Hepatocyte (in vitro differentiated cells): ENCODE results near the gene PRMT9.

Source experiments
- EZH2 ChIP-seq: fragments of 200-600 bp; sonication (generic); IDR thresholded peaks from 2 replicates; pipeline ENCODE4 v1.6.1; 2016; ENCODE audit warnings: antibody characterized with exemption, mild to moderate bottlenecking, borderline replicate concordance
- EZH2phosphoT487 ChIP-seq: fragments of 200-600 bp; sonication (generic); IDR thresholded peaks from one replicate; pipeline ENCODE4 v1.6.1; 2018; ENCODE audit warnings: antibody characterized with exemption, mild to moderate bottlenecking, low read depth, moderate library complexity; ENCODE audit not compliant: unreplicated experiment, severe bottlenecking
- TF ChIP-seq, protein P1 (sequence below): fragments of 200-600 bp; sonication (generic); IDR thresholded peaks from 2 replicates; pipeline ENCODE4 v1.5.1; 2016; ENCODE audit warnings: antibody characterized with exemption, mild to moderate bottlenecking; ENCODE audit not compliant: poor library complexity

DNA sequence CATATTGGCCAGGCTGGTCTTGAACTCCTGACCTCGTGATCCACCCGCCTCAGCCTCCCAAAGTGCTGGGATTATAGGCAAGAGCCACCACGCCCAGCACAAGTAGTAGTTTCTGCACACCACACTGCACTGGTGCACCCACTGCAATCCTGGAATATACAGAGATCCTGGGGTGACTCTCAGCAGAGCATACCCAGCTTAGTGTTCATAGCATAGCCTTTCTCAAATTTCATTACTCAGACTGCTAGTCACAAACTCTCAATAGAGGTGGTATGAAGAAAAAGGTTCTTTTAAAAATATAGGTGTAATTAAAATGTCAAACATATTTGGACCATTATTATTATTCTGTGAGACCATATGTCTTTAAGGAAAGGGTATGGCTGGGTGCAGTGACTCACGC is 41.7 kb upstream of the PRMT9 start:
- TF ChIP-seq EZH2 (no peak), EZH2phosphoT487 (no peak)
- TF ChIP-seq, protein P1, sequence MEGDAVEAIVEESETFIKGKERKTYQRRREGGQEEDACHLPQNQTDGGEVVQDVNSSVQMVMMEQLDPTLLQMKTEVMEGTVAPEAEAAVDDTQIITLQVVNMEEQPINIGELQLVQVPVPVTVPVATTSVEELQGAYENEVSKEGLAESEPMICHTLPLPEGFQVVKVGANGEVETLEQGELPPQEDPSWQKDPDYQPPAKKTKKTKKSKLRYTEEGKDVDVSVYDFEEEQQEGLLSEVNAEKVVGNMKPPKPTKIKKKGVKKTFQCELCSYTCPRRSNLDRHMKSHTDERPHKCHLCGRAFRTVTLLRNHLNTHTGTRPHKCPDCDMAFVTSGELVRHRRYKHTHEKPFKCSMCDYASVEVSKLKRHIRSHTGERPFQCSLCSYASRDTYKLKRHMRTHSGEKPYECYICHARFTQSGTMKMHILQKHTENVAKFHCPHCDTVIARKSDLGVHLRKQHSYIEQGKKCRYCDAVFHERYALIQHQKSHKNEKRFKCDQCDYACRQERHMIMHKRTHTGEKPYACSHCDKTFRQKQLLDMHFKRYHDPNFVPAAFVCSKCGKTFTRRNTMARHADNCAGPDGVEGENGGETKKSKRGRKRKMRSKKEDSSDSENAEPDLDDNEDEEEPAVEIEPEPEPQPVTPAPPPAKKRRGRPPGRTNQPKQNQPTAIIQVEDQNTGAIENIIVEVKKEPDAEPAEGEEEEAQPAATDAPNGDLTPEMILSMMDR, result no peak
